ENCODE results near the gene AHCY.
"Not testable (repeated sequence)": the region's sequence is repeated elsewhere in the genome, so short reads cannot be mapped to it uniquely, and the experiment has no call there.

AHCY gene

GRCh38 chr20:34302723-34303533, at the start of gene AHCY:
Gene AHCY, minus strand, starts transcription at chr20:34303355. Its CDS starts 85 bp downstream, at chr20:34303270.
- no peak for FAIRE-seq

GRCh38 chr20:34350095-34350494, 46.9 kb upstream of the AHCY start:
- FAIRE-seq: no peak

- FAIRE-seq: no peak
These were observed 44.4 kb upstream of the AHCY start for GRCh38 chr20:34347571-34347970.

GRCh38 chr20:34346533-34346865, 43.3 kb upstream of the AHCY start:
- FAIRE-seq: not testable (repeated sequence)

- not testable (repeated sequence) for FAIRE-seq
These were observed 42.8 kb upstream of the AHCY start for GRCh38 chr20:34345839-34346532.

- no peak for FAIRE-seq
These were observed 42.2 kb upstream of the AHCY start for GRCh38 chr20:34345402-34345736.

- FAIRE-seq: no peak
These were observed 41.1 kb upstream of the AHCY start for GRCh38 chr20:34344238-34344637.

- FAIRE-seq: no peak
These were observed 40.5 kb upstream of the AHCY start for GRCh38 chr20:34343458-34344211.

GRCh38 chr20:34341199-34341598, 38.0 kb upstream of the AHCY start:
- FAIRE-seq: not testable (repeated sequence)

GRCh38 chr20:34340726-34341125, 37.6 kb upstream of the AHCY start:
- not testable (repeated sequence) for FAIRE-seq

- FAIRE-seq: no peak
These were observed 35.0 kb upstream of the AHCY start for GRCh38 chr20:34337982-34338726.

GRCh38 chr20:34337544-34337943, 34.4 kb upstream of the AHCY start:
- FAIRE-seq: no peak

- no peak for FAIRE-seq
These were observed 31.7 kb upstream of the AHCY start for GRCh38 chr20:34334654-34335407.

- no peak for FAIRE-seq
These were observed 30.6 kb upstream of the AHCY start for GRCh38 chr20:34333786-34334185.

GRCh38 chr20:34332262-34332920, 29.2 kb upstream of the AHCY start:
- no peak for FAIRE-seq

GRCh38 chr20:34331838-34332237, 28.7 kb upstream of the AHCY start:
- FAIRE-seq: no peak

GRCh38 chr20:34330861-34331544, 27.8 kb upstream of the AHCY start:
- not testable (repeated sequence) for FAIRE-seq

- no peak for FAIRE-seq
These were observed 25.9 kb upstream of the AHCY start for GRCh38 chr20:34328928-34329677.

GRCh38 chr20:34328207-34328606, 25.1 kb upstream of the AHCY start:
- not testable (repeated sequence) for FAIRE-seq

- no peak for FAIRE-seq
These were observed 21.4 kb upstream of the AHCY start for GRCh38 chr20:34324541-34324940.
